Ascending aorta (tissue), 2 donors: ENCODE measurements around the gene CYBA. TPM values are rescaled to one million over a fixed set of nuclear protein-coding genes. Genes with fewer than 3 reads are reported as not detected.
"Not testable (repeated sequence)": the region's sequence is repeated elsewhere in the genome, so short reads cannot be mapped to it uniquely, and the experiment has no call there.

ENCODE experiments used
- DNase-seq, 2 donors: peaks; one replicate each; pipeline ENCODE4 v3.0.0-alpha.2; 2019; ENCODE audit warnings: low spot score in 2 of 2
- H3K27ac ChIP-seq, 2 donors: fragments of 200-600 bp; sonication (generic); one replicate each; pipeline ENCODE4 v1.5.1; 2016 to 2017; ENCODE audit warnings: mild to moderate bottlenecking in 1 of 2
- H3K27me3 ChIP-seq: fragments of 200-600 bp; sonication (generic); one replicate; pipeline ENCODE4 v1.5.1; 2017
- H3K36me3 ChIP-seq, 2 donors: fragments of 200-600 bp; sonication (generic); one replicate each; pipeline ENCODE4 v1.5.1; 2016
- H3K4me1 ChIP-seq, 2 donors: fragments of 200-600 bp; sonication (generic); one replicate each; pipeline ENCODE4 v1.5.1; 2016 to 2017; ENCODE audit warnings: mild to moderate bottlenecking in 1 of 2
- H3K4me3 ChIP-seq, 2 donors: fragments of 200-600 bp; sonication (generic); one replicate each; pipeline ENCODE4 v1.5.1; 2016 to 2017; ENCODE audit warnings: mild to moderate bottlenecking in 1 of 2
- H3K9me3 ChIP-seq, 2 donors: fragments of 200-600 bp; sonication (generic); one replicate each; pipeline ENCODE4 v1.5.1; 2016
- intact Hi-C: fragments of 100-400 bp; cut with DNase I; formaldehyde crosslinking; loops from one replicate; pipeline ENCODE4 v1.15.1; 2023
- total RNA-seq: library from RNA; depleted of rRNA; stranded (reverse); fragments of >200 nt; gene quantifications from one replicate; pipeline ENCODE4 v1.1.0, GENCODE V29; 2016
- TF ChIP-seq, protein P1 (sequence below), 3 experiments: fragments of 200-600 bp in 2 of 3; fragments of 450-650 bp in 1 of 3; sonication (generic) in 2 of 3; IDR thresholded peaks; one replicate each; pipeline ENCODE4 v1.5.1; 2016 to 2019; ENCODE audit warnings: antibody characterized with exemption in 3 of 3, mild to moderate bottlenecking in 1 of 3, moderate library complexity in 1 of 3

CYBA gene
- total RNA-seq, 1 donor from 2014 or later, result 361 TPM

- Histone ChIP-seq H3K36me3 (peaks cover 46 to 53% of the 10 kb centered on the region in 2 donors), H3K4me1 (no peaks in the 10 kb centered on the region), H3K27ac (no peak overlapping the region), H3K4me3 (no peak overlapping the region), H3K27me3 (no peaks in the 10 kb centered on the region), H3K9me3 (no peaks in the 10 kb centered on the region)
- TF ChIP-seq, protein P1, sequence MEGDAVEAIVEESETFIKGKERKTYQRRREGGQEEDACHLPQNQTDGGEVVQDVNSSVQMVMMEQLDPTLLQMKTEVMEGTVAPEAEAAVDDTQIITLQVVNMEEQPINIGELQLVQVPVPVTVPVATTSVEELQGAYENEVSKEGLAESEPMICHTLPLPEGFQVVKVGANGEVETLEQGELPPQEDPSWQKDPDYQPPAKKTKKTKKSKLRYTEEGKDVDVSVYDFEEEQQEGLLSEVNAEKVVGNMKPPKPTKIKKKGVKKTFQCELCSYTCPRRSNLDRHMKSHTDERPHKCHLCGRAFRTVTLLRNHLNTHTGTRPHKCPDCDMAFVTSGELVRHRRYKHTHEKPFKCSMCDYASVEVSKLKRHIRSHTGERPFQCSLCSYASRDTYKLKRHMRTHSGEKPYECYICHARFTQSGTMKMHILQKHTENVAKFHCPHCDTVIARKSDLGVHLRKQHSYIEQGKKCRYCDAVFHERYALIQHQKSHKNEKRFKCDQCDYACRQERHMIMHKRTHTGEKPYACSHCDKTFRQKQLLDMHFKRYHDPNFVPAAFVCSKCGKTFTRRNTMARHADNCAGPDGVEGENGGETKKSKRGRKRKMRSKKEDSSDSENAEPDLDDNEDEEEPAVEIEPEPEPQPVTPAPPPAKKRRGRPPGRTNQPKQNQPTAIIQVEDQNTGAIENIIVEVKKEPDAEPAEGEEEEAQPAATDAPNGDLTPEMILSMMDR (IDR thresholded peaks at IDR 0.05), result no peak
- DNase-seq, result no peak
- intact Hi-C loops, result no loop called here
Observed at GRCh38 chr16:88613293-88613692, 37.6 kb downstream of the CYBA start.

DNA sequence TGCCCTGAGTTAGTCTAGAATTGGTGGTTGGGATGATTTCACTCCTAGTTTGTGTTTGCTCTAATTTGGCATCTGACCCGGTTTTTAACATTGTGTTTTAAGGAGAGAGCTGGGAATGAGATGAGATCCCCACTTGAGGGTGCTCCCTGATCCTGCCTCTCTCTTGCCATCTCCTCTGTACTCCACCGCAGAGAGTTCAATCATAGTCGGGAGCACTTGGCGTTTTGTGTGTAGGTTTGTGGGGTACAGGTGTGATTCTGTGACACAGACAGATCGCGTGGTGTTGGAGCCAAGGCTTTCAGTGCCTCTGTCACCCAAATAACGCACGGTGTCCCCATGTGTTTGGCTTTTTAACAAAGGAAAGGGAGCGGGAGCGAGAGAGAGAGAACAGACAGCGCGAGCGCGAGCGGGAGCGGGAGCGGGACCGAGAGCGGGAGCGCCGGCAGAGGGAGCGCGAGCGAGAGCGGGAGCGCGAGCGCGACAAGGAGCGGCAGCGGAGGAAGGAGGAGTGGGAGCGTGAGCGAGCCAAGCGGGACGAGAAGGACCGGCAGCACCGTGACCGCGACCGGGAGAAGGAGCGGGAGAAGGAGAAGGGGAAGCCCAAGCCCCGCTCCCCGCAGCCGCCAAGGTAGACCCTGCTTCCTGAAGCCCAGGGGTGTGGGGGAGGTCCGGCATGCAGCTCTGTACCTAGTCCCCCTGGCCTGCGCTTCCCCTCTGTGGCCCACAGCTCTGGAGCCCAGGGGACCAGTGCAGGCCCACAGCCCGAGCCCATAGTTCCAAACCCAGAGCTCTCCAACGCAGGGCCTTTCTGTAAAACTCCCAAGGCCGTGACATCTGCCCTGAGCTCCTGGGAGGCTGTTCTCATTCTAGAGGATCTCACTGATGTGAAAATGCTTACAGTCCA is 39.7 kb downstream of the CYBA start:
- Histone ChIP-seq H3K9me3 (no peaks in the 10 kb centered on the region), H3K27me3 (no peaks in the 10 kb centered on the region), H3K4me3 (no peak overlapping the region), H3K27ac (no peak overlapping the region), H3K4me1 (no peaks in the 10 kb centered on the region), H3K36me3 (peaks cover 37 to 53% of the 10 kb centered on the region in 2 donors)
- no peak for DNase-seq
- intact Hi-C loops, result no loop called here
- TF ChIP-seq, protein P1 (IDR thresholded peaks at IDR 0.05), result no peak

GRCh38 chr16:88610080-88610479 is 40.8 kb downstream of the CYBA start:
- peaks cover 41 to 61% of the 10 kb centered on the region in 2 donors for H3K36me3 ChIP-seq
- TF ChIP-seq, protein P1 (IDR thresholded peaks at IDR 0.05), result no peak
- H3K4me3 ChIP-seq, result no peak overlapping the region
- H3K4me1 ChIP-seq, result no peaks in the 10 kb centered on the region
- intact Hi-C loops, result no loop called here
- no peak overlapping the region for H3K27ac ChIP-seq
- H3K9me3 ChIP-seq, result no peaks in the 10 kb centered on the region
- DNase-seq, result no peak
- H3K27me3 ChIP-seq, result no peaks in the 10 kb centered on the region

- peaks cover 42 to 68% of the 10 kb centered on the region in 2 donors for H3K36me3 ChIP-seq
- H3K27me3 ChIP-seq, H3K4me3 ChIP-seq, DNase-seq, H3K9me3 ChIP-seq, H3K27ac ChIP-seq, H3K4me1 ChIP-seq, intact Hi-C loops: not testable (repeated sequence)
Observed at GRCh38 chr16:88609426-88609825, 41.4 kb downstream of the CYBA start.

GRCh38 chr16:88608076-88608475 is 42.8 kb downstream of the CYBA start:
- Histone ChIP-seq H3K4me3 (no peak overlapping the region), H3K4me1 (no peaks in the 10 kb centered on the region), H3K9me3 (no peaks in the 10 kb centered on the region), H3K27me3 (no peaks in the 10 kb centered on the region), H3K27ac (no peak overlapping the region), H3K36me3 (peaks cover 37 to 74% of the 10 kb centered on the region in 2 donors)
- TF ChIP-seq, protein P1 (IDR thresholded peaks at IDR 0.05), result no peak
- intact Hi-C loops, result no loop called here
- DNase-seq, result no peak

GRCh38 chr16:88606148-88606757 is 44.6 kb downstream of the CYBA start:
- Histone ChIP-seq H3K4me3 (no peak overlapping the region), H3K9me3 (no peaks in the 10 kb centered on the region), H3K36me3 (peaks cover 39 to 82% of the 10 kb centered on the region in 2 donors), H3K27ac (no peak overlapping the region), H3K4me1 (no peaks in the 10 kb centered on the region), H3K27me3 (no peaks in the 10 kb centered on the region)
- DNase-seq, result no peak
- intact Hi-C loops, result no loop called here
- TF ChIP-seq, protein P1 (IDR thresholded peaks at IDR 0.05), result no peak
